Gastrocnemius medialis (tissue), 4 donors: ENCODE measurements around the gene TFRC. TPM values are rescaled to one million over a fixed set of nuclear protein-coding genes. Genes with fewer than 3 reads are reported as not detected.
A peak's percentile ranks its signal among the peaks of the same experiment; 100 is the strongest.
"Not testable (repeated sequence)": the region's sequence is repeated elsewhere in the genome, so short reads cannot be mapped to it uniquely, and the experiment has no call there.

ENCODE experiments used
- ATAC-seq, 2 donors: fragments of 150-250 bp; one replicate each; pipeline ENCODE4 v1.9.1; 2016
- DNase-seq, 2 donors: peaks; one replicate each; pipeline ENCODE4 v3.0.0-alpha.2; 2019
- H3K27ac ChIP-seq, 4 donors: fragments of 200-600 bp; sonication (generic); 1 replicate in 1 of 4; 2 replicates in 3 of 4; pipeline ENCODE4 v1.5.1; 2016 to 2018; ENCODE audit warnings: mild to moderate bottlenecking in 2 of 4, moderate library complexity in 1 of 4
- H3K27me3 ChIP-seq, 3 donors: fragments of 200-600 bp; sonication (generic) in 2 of 3; 1 replicate in 1 of 3; 2 replicates in 2 of 3; pipeline versions ENCODE4 v1.5.1 to v1.6.0; 2016 to 2019; ENCODE audit warnings: mild to moderate bottlenecking in 1 of 3, moderate library complexity in 1 of 3
- H3K36me3 ChIP-seq, 2 donors: fragments of 200-600 bp; sonication (generic) in 1 of 2; one replicate each; pipeline ENCODE4 v1.5.1; 2017 to 2018
- H3K4me1 ChIP-seq, 2 donors: fragments of 200-600 bp; sonication (generic) in 1 of 2; one replicate each; pipeline ENCODE4 v1.5.1; 2016 to 2017; ENCODE audit warnings: mild to moderate bottlenecking in 2 of 2
- H3K4me3 ChIP-seq, 4 donors: fragments of 200-600 bp; sonication (generic) in 3 of 4; 1 replicate in 1 of 4; 2 replicates in 3 of 4; pipeline ENCODE4 v1.5.1; 2016 to 2019; ENCODE audit warnings: mild to moderate bottlenecking in 2 of 4
- H3K9me3 ChIP-seq, 3 donors: fragments of 200-600 bp; sonication (generic) in 2 of 3; 1 replicate in 1 of 3; 2 replicates in 2 of 3; pipeline ENCODE4 v1.5.1; 2016 to 2019
- CTCF ChIP-seq, 5 experiments: fragments of 450-650 bp in 3 of 5; fragments of 200-600 bp in 2 of 5; sonication (generic) in 2 of 5; IDR thresholded peaks in 4 of 5; conservative IDR thresholded peaks in 1 of 5; 1 replicate in 4 of 5; 2 replicates in 1 of 5; pipeline ENCODE4 v1.5.1; 2016 to 2019; ENCODE audit warnings: antibody characterized with exemption in 5 of 5, mild to moderate bottlenecking in 3 of 5, moderate library complexity in 3 of 5
- POLR2A ChIP-seq, 2 donors: fragments of 450-650 bp; IDR thresholded peaks; one replicate each; pipeline ENCODE4 v1.6.1; 2017; ENCODE audit warnings: antibody characterized with exemption in 2 of 2, mild to moderate bottlenecking in 2 of 2, moderate library complexity in 2 of 2
- in situ Hi-C, 4 donors: fragments of 200-750 bp; cut with MboI; loops; one replicate each; pipeline versions ENCODE4 v1.15.0 to v1.8.0; 2017; ENCODE audit warnings: low sequenced_read_pairs in 4 of 4
- intact Hi-C: fragments of 100-400 bp; cut with DNase I; formaldehyde crosslinking; loops from one replicate; pipeline ENCODE4 v1.15.1; 2023; ENCODE audit warnings: low total_unique reads
- total RNA-seq, 4 donors: library from RNA; depleted of rRNA; stranded (reverse); fragments of >200 nt; gene quantifications; one replicate each; pipeline versions ENCODE4 v1.1.0 to v1.2.3, GENCODE V29; 2016

Gene TFRC
- total RNA-seq, 4 donors from 2014 or later, result 23.1 to 162 (median 56.3) TPM

- no peaks in the 10 kb centered on the region for H3K27me3 ChIP-seq
- H3K9me3 ChIP-seq, result no peaks in the 10 kb centered on the region
- intact Hi-C loops (no loop called here), in situ Hi-C loops (loop anchor here in 2 of 4 donors (10.0 to 25.0 kb wide), 2 partner anchors 120 to 437 kb away; partner anchors contain the start of genes RNF168 (in 1 of the 2) and SMCO1 (in 1 of the 2))
- H3K36me3 ChIP-seq, result peaks cover 0 to 68% of the 10 kb centered on the region in 2 donors
- H3K4me3 ChIP-seq, result no peak overlapping the region
- H3K4me1 ChIP-seq, result peaks cover 14 to 25% of the 10 kb centered on the region in 2 donors
- TF ChIP-seq CTCF (IDR thresholded peaks at IDR 0.05 in 4 of 5, conservative IDR thresholded peaks at IDR 0.05 in 1 of 5) (no peak), POLR2A (IDR thresholded peaks at IDR 0.05) (no peak)
- ATAC-seq (no peak), DNase-seq (no peak)
- peak overlapping the region in 1 of 4 donors; percentile 21 for H3K27ac ChIP-seq
Measured at GRCh38 chr3:196075013-196075412, 6.9 kb downstream of the TFRC start.

GRCh38 chr3:196073255-196073753 lies 8.6 kb downstream of the TFRC start:
- peak overlapping the region in 1 of 4 donors; percentile 38 for H3K27ac ChIP-seq
- in situ Hi-C loops (loop anchor here (5.0 to 10.0 kb wide), 4 partner anchors 119 to 129 kb away; no protein-coding TSS in a partner anchor), intact Hi-C loops (loop anchor here (1.0 kb wide), 1 partner anchor 123 kb away; no protein-coding TSS in a partner anchor)
- no peak overlapping the region for H3K4me3 ChIP-seq
- peaks cover 0 to 10% of the 10 kb centered on the region in 2 donors for H3K4me1 ChIP-seq
- H3K27me3 ChIP-seq, result no peaks in the 10 kb centered on the region
- no peaks in the 10 kb centered on the region for H3K9me3 ChIP-seq
- ATAC-seq (peak; percentile 90 to 95), DNase-seq (peak; percentile 23 to 52)
- peaks cover 0 to 85% of the 10 kb centered on the region in 2 donors for H3K36me3 ChIP-seq
- peak; percentile 73 to 84 (median 81) for TF ChIP-seq CTCF (IDR thresholded peaks at IDR 0.05 in 4 of 5, conservative IDR thresholded peaks at IDR 0.05 in 1 of 5)
- TF ChIP-seq POLR2A (IDR thresholded peaks at IDR 0.05), result no peak

- no peak for ATAC-seq
- in situ Hi-C loops, result loop anchor here (5.0 to 10.0 kb wide), 4 partner anchors 120 to 130 kb away; no protein-coding TSS in a partner anchor
Measured at GRCh38 chr3:196072313-196072712, 9.6 kb downstream of the TFRC start.

GRCh38 chr3:196068812-196069211 lies 13.1 kb downstream of the TFRC start:
- H3K4me1 ChIP-seq, H3K27ac ChIP-seq, in situ Hi-C loops, ATAC-seq, H3K27me3 ChIP-seq, DNase-seq, H3K9me3 ChIP-seq, intact Hi-C loops, H3K4me3 ChIP-seq: not testable (repeated sequence)
- peaks cover 8 to 97% of the 10 kb centered on the region in 2 donors for H3K36me3 ChIP-seq

More at GRCh38 chr3:196072313-196072712, 9.6 kb downstream of the TFRC start:
- DNase-seq, result no peak
- intact Hi-C loops, result no loop called here
- H3K4me1 ChIP-seq, result no peaks in the 10 kb centered on the region
- TF ChIP-seq CTCF (IDR thresholded peaks at IDR 0.05 in 4 of 5, conservative IDR thresholded peaks at IDR 0.05 in 1 of 5) (no peak), POLR2A (IDR thresholded peaks at IDR 0.05) (no peak)
- H3K27ac ChIP-seq, result no peak overlapping the region
- H3K27me3 ChIP-seq, result no peaks in the 10 kb centered on the region
- no peaks in the 10 kb centered on the region for H3K9me3 ChIP-seq
- peaks cover 0 to 95% of the 10 kb centered on the region in 2 donors for H3K36me3 ChIP-seq
- no peak overlapping the region for H3K4me3 ChIP-seq

GRCh38 chr3:196067439-196067838 lies 14.5 kb downstream of the TFRC start:
- ATAC-seq (no peak), DNase-seq (no peak)
- intact Hi-C loops, result no loop called here
- Histone ChIP-seq H3K4me1 (no peaks in the 10 kb centered on the region), H3K27ac (no peak overlapping the region), H3K9me3 (no peaks in the 10 kb centered on the region), H3K4me3 (no peak overlapping the region), H3K36me3 (peaks cover 9 to 100% of the 10 kb centered on the region in 2 donors), H3K27me3 (no peaks in the 10 kb centered on the region)
- TF ChIP-seq CTCF (IDR thresholded peaks at IDR 0.05 in 4 of 5, conservative IDR thresholded peaks at IDR 0.05 in 1 of 5), result no peak
- TF ChIP-seq POLR2A (IDR thresholded peaks at IDR 0.05), result no peak
- in situ Hi-C loops, result no loop called here
